HG02852 (cell line): ENCODE data around the gene GSDMA.

Experiments
- ATAC-seq: cut with Tn5 transposase; IDR thresholded peaks from one replicate; pipeline ENCODE4 v1.9.1; 2021; ENCODE audit warnings: mild to moderate bottlenecking, moderate library complexity; ENCODE audit not compliant: unreplicated experiment

Gene GSDMA

DNA sequence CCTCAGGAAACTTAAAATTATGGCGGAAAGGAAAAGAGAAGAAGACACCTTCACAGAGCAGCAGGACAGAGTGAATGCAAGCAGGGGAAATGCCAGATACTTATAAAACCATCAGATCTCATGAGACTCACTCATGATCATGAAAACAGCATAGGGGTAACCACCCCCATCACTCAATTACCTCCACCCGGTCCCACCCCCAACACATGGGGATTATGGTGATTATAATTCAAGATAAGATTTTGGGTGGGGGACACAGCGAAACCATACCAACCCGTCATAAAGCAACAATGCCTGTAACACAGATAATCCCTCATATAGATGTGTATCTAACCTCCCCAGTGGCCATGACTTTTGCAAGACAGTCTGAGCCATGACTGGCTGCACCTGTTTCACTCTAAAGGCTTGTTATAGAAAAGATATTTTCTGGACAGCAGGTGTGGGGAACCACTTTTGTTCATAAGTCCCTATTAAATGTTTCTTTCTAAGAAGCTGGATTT is 7.0 kb upstream of the GSDMA start:
- ATAC-seq = no peak

DNA sequence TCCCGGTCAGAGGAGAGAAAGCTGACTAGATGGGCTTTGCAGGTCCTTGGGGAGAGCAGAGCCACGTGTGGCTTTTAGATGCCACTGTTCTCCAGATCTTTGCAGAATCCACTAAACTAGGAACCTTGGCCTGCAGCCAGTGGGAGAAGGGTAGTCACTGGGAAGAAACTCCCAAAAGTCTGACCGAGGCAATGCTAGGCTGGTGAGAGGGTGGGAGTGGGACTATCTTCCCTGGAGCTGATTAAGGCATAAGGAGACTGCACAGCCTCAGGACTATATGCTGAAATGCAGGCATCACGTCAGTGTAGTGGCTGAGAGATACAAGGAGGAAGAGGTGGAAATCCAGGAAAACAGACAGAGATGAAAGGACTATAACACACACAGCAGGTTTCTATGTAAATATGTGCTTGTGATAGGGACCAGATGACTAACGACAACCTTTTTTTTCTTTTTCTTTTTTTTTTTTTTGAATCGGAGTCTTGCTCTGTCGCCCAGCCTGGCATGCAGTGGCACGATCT is 2.2 kb upstream of the GSDMA start:
- ATAC-seq = no peak

DNA sequence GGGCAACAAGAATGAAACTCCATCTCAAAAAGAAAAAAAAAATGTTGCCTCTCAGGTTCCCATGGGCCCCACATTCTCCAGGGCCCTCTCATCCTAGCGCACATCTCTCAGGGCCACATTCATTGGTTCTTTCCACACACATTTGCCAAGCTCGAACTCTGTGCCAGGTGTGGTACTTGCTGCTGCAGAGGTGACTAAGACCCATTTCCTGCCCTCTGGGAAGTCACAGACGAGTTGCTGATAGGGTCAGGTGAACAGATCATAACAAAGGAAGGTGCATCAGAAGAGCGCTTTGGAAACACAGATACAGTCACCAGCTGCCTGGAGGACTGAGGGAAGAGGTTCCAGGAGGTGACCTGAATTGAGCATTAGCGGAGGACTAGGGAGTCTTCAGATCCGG is 1.0 kb downstream of the GSDMA start:
- ATAC-seq = no peak

DNA sequence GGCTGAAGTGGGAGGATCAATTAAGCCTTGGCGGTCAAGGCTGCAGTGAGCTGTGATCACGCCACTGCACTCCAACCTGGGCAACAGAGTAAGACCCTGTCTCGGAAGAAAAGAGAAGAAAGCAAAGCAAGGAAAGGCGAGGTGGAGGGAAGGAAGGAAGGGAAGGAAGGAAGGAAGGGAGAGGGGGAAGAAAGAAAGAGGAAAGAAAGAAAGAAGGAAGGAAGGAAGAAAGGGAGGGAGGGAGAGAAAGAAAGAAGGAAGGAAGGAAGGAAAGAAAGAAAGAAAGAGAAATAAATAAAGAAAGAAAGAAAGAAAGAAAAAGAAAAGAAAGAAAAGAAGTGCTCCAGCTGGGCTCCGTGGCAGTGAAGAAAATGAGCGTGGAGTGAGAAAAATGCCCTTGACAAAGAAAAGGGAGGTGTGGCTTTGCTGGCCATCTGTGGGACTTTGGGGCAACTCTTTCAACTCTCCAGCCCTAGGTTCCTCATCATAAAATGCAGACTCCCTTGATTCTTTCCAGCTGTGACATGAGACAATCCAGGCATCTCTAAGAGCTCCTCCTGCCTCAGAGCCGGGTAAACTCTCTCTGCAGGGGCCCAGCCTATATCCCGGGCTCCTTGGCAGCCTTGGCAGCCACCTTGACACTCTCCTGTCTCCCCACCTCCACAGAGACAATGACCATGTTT is 2.4 kb downstream of the GSDMA start:
- no peak for ATAC-seq

GRCh38 chr17:39966771-39967170 is 4.0 kb downstream of the GSDMA start:
- ATAC-seq = no peak

DNA sequence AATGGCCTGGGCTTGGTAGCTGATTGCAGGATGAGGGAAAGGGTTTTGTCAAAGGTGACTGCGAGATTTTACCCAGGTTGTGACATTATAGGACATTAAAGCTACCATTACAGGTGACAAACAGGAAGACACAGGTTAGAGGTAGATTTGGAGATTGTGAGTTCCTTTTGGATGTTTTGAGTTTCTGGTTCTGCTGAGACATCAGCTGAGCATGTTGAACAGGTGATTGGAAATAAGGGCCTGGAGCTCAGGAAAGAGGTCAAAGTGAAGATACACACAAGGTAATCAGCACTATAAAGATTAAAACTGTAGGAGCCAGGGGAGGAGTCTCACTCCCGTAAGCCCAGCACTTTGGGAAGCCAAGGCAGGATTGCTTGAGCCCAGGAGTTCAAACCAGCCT is 6.0 kb downstream of the GSDMA start:
- ATAC-seq = no peak

DNA sequence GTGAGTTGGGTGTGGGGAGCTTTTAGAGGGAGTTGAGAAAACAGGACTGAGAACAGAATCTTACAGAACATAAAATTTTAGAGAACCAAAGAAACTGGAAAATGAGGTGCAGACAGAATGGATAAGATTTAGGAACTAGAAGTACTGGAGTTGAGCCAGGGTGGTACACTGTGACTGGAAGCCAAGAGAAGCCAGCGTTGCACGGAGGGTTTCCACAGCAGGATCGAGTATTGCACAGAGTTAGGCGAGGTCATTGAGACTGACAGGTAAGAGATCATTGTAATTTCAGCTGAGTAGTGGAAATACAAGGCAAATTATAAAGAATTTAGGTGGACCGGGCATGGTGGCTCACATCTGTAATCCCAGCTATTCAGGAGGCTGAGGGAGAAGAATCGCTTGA is 6.6 kb downstream of the GSDMA start:
- ATAC-seq = no peak

DNA sequence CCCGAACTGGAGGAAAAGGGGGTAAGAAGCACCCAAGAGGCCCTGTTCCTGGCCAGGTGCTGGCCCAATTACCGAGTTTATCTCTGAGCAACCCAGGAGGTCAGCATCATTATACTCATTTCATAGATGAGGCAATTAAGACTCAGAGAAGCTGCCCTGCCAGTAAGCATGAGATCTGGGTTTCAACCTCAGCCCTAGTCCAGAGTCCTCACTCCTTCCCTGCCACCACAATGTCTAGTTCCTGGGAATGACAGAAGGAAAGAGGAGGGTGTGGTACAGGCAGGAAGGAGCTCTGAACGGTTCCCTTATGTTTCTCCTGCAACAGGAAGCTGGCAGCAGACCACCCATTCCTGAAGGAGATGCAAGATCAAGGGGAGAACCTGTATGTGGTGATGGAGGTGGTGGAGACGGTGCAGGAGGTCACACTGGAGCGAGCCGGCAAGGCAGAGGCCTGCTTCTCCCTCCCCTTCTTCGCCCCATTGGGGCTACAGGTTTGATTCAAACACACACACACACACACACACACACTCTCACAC is 7.4 kb downstream of the GSDMA start:
- ATAC-seq = no peak

GRCh38 chr17:39971076-39971603 is 8.3 kb downstream of the GSDMA start:
- ATAC-seq = no peak

- no peak for ATAC-seq
Observed at GRCh38 chr17:39972271-39972670, 9.5 kb downstream of the GSDMA start.

DNA sequence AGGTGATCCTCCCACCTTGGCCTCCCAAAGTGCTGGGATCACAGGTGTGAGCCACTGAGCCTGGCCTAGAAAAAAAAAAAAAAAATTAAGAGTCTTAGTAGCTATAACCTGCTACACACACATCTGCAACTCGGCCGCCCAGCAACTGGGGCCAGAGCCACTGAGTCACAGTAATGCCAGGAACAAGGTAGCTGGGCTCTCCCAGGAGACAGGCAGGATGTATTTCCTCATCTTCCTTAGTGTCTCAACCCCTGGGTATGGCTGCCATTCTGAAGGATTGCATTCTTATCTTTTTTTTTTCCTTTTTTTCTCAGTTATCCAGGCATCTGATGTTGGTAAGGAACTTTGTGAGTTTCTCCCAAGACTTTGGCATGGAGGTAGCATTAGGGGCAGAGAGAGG is 10.7 kb downstream of the GSDMA start:
- ATAC-seq = no peak

- no peak for ATAC-seq
Observed at GRCh38 chr17:39974433-39974832, 11.6 kb downstream of the GSDMA start.

GRCh38 chr17:39975801-39976200 is 13.0 kb downstream of the GSDMA start:
- ATAC-seq = no peak

- ATAC-seq = no peak
Observed at GRCh38 chr17:39979016-39979670, 16.3 kb downstream of the GSDMA start.

- ATAC-seq = peak; percentile 16
Observed at GRCh38 chr17:39979893-39980350, 17.1 kb downstream of the GSDMA start.

DNA sequence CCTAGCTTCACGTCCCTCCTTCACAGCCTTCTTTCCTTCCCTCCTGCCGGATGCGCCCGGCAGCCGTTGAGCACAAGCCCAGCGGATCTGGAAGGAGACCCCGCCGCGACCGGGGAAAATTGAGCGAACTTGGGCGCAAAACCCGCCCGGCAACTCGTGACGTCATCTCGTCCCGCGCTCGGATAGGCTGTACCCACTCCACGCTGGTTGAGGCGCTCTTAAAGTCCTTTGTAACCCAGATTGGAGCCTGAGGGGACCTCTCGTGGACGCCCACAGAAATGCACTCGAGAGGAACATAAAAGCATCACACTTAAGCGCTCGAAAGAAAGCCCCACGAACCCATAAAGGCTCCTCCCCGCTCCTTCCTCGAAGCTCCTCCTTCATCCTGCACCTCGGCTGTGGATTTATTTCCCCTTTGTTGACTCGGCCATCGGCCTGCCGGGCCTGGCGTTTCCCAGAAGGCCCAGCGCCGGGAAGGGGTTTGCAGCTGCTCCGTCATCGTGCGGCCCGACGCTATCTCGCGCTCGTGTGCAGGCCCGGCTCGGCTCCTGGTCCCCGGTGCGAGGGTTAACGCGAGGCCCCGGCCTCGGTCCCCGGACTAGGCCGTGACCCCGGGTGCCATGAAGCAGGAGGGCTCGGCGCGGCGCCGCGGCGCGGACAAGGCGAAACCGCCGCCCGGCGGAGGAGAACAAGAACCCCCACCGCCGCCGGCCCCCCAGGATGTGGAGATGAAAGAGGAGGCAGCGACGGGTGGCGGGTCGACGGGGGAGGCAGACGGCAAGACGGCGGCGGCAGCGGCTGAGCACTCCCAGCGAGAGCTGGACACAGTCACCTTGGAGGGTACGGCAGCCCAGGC is 17.8 kb downstream of the GSDMA start, which contains the start of gene PSMD3:
Gene PSMD3, plus strand, starts transcription at position 457 of the 856 bp plus-strand sequence. Its CDS starts 164 bp downstream, at position 621.
- peak; percentile 90 for ATAC-seq

- ATAC-seq = no peak
Observed at GRCh38 chr17:39981207-39981741, 18.5 kb downstream of the GSDMA start.

GRCh38 chr17:39981766-39982375 is 19.1 kb downstream of the GSDMA start:
- no peak for ATAC-seq

DNA sequence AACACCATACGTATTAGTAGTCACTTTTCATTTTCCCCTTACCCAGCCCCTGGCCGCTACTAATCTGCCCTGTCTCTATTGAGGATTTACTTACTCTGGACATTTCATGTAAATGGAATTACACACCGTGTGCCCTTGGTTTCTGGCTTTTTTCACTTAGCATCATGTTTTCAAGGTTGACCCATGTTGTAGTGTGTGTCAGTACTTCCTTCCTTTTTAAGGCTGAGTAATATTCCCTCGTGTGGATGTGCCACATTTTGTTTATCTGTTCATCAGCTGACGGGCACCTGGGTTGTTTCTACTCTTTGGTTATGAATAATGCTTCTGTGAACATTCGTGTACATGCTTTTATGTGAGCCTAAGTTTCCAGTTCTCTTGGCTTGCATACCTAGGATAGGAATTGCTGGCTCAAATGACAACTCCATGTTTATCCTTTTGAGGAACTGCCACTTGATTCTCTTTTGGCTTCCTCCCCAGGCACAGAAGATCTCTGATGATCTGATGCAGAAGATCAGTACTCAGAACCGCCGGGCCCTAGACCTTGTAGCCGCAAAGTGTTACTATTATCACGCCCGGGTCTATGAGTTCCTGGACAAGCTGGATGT is 25.5 kb downstream of the GSDMA start:
- ATAC-seq = no peak

DNA sequence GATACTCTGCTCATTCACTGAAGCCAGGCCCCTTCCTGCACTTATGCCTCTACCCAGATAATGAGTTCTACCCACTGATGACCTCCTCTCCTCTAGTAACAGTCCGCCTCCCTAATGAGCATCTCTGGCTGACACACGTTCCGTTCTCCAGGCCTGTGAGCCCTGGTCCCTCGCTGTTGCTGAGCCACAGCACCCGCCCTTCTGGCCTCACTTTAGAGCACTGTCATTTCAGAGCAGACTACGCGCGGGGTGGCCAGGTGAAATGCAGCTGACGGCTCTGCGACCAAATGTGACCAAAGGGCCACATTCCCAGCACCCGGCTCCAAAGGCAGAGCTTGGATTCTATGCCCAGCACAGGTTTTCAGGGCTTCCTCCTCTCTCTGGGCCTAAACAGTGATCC is 31.6 kb downstream of the GSDMA start:
- ATAC-seq = no peak
